Mesothelial cell of epicardium (in vitro differentiated cells): ENCODE data around the gene RNF220. TPM values are rescaled to one million over a fixed set of nuclear protein-coding genes. Genes with fewer than 3 reads are reported as not detected.

ENCODE experiments used
- DNase-seq, 2 experiments: peaks; one replicate each; pipeline ENCODE4 v3.0.0; 2021; ENCODE audit warnings: low spot score in 2 of 2; ENCODE audit not compliant: unreplicated experiment in 2 of 2
- H3K27ac Mint-ChIP-seq: 2 replicates; pipeline ENCODE4 v1.8.0; 2021; ENCODE audit warnings: mixed read lengths
- H3K27me3 Mint-ChIP-seq: 2 replicates; pipeline ENCODE4 v1.8.0; 2021; ENCODE audit warnings: low read depth, mixed read lengths
- H3K36me3 Mint-ChIP-seq: 2 replicates; pipeline ENCODE4 v1.8.0; 2021; ENCODE audit warnings: mixed read lengths
- H3K4me1 Mint-ChIP-seq: 2 replicates; pipeline ENCODE4 v1.8.0; 2021; ENCODE audit warnings: mixed read lengths
- H3K4me3 Mint-ChIP-seq: 2 replicates; pipeline ENCODE4 v1.8.0; 2021; ENCODE audit warnings: mild to moderate bottlenecking, moderate library complexity, mixed read lengths
- H3K9me3 Mint-ChIP-seq: 2 replicates; pipeline ENCODE4 v1.8.0; 2021; ENCODE audit warnings: mixed read lengths
- total RNA-seq: library from RNA; stranded (reverse); gene quantifications from 3 replicates; pipeline ENCODE4 v1.2.1, GENCODE V29; 2021
- TF ChIP-seq, protein P1 (sequence below): fragments of 200-600 bp; sonication (generic); IDR thresholded peaks from one replicate; pipeline ENCODE4 v1.5.0; 2021; ENCODE audit warnings: antibody characterized with exemption; ENCODE audit not compliant: unreplicated experiment

Gene RNF220
- total RNA-seq, 1 donor from 2014 or later, result 84.2 TPM

GRCh38 chr1:44650159-44650831, 245.2 kb downstream of the RNF220 start:
- TF ChIP-seq, protein P1, sequence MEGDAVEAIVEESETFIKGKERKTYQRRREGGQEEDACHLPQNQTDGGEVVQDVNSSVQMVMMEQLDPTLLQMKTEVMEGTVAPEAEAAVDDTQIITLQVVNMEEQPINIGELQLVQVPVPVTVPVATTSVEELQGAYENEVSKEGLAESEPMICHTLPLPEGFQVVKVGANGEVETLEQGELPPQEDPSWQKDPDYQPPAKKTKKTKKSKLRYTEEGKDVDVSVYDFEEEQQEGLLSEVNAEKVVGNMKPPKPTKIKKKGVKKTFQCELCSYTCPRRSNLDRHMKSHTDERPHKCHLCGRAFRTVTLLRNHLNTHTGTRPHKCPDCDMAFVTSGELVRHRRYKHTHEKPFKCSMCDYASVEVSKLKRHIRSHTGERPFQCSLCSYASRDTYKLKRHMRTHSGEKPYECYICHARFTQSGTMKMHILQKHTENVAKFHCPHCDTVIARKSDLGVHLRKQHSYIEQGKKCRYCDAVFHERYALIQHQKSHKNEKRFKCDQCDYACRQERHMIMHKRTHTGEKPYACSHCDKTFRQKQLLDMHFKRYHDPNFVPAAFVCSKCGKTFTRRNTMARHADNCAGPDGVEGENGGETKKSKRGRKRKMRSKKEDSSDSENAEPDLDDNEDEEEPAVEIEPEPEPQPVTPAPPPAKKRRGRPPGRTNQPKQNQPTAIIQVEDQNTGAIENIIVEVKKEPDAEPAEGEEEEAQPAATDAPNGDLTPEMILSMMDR, result no peak
- H3K36me3 Mint-ChIP-seq, result peaks cover 17% of the 10 kb centered on the region
- no peaks in the 10 kb centered on the region for H3K4me1 Mint-ChIP-seq
- DNase-seq, result no peak
- H3K27me3 Mint-ChIP-seq, result no peaks in the 10 kb centered on the region
- no peak overlapping the region for H3K27ac Mint-ChIP-seq
- H3K4me3 Mint-ChIP-seq, result no peak overlapping the region
- H3K9me3 Mint-ChIP-seq, result no peaks in the 10 kb centered on the region

- TF ChIP-seq, protein P1, result no peak
- Mint-ChIP-seq H3K27ac (no peak overlapping the region), H3K4me3 (no peak overlapping the region), H3K27me3 (no peaks in the 10 kb centered on the region), H3K9me3 (no peaks in the 10 kb centered on the region), H3K36me3 (peaks cover 17% of the 10 kb centered on the region), H3K4me1 (no peaks in the 10 kb centered on the region)
- no peak for DNase-seq
Observed at GRCh38 chr1:44651069-44651468, 246.0 kb downstream of the RNF220 start.

GRCh38 chr1:44652445-44653106, 247.5 kb downstream of the RNF220 start:
- no peak overlapping the region for H3K4me3 Mint-ChIP-seq
- no peaks in the 10 kb centered on the region for H3K9me3 Mint-ChIP-seq
- H3K27ac Mint-ChIP-seq, result no peak overlapping the region
- no peaks in the 10 kb centered on the region for H3K4me1 Mint-ChIP-seq
- H3K27me3 Mint-ChIP-seq, result no peaks in the 10 kb centered on the region
- H3K36me3 Mint-ChIP-seq, result peaks cover 20% of the 10 kb centered on the region
- peak; percentile 55 to 82 for DNase-seq
- TF ChIP-seq, protein P1, result peak; percentile 86

DNA sequence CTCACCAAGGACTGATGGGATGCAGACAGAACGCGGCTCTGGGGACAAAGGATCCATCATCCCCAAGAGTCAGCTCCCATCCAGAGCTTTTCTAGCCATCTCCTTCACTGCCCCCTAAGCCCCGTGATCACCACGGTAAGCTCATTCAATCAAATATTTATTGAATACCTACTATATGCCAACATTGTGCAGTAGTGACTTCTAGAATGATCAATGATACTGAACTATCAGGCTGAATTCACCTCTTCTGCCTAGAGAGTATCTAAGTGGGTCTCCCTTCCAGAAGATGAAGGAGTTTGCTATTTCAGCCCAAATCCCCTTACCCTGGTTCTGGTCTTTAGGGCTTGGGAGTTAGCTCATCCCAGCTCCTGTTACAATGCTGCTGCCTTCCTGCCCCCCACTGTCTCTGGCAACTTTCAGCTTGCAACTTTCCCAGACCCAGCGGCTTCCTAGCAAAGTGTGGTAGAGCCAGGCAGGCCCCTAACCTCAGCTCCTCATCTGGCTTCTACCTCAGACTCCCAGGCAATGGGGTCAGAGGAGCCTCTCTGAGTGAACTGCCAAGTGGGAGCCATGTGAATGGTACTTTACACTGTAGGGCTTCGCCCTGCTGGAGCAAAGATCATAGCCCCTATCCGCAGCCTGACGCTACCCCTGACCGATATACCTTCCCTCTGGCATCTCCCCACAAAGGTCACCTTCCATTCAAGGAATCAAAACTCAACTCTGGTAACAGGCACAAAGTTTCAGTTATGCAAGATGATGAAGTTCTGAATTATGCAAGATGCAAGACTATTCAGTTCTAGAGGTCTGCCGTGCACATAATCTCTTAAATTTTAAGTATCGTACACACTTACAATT, 248.3 kb downstream of the RNF220 start:
- H3K4me1 Mint-ChIP-seq, result no peaks in the 10 kb centered on the region
- H3K27me3 Mint-ChIP-seq, result no peaks in the 10 kb centered on the region
- H3K36me3 Mint-ChIP-seq, result peaks cover 17% of the 10 kb centered on the region
- no peak for DNase-seq
- no peak overlapping the region for H3K27ac Mint-ChIP-seq
- no peaks in the 10 kb centered on the region for H3K9me3 Mint-ChIP-seq
- TF ChIP-seq, protein P1, result no peak
- no peak overlapping the region for H3K4me3 Mint-ChIP-seq

DNA sequence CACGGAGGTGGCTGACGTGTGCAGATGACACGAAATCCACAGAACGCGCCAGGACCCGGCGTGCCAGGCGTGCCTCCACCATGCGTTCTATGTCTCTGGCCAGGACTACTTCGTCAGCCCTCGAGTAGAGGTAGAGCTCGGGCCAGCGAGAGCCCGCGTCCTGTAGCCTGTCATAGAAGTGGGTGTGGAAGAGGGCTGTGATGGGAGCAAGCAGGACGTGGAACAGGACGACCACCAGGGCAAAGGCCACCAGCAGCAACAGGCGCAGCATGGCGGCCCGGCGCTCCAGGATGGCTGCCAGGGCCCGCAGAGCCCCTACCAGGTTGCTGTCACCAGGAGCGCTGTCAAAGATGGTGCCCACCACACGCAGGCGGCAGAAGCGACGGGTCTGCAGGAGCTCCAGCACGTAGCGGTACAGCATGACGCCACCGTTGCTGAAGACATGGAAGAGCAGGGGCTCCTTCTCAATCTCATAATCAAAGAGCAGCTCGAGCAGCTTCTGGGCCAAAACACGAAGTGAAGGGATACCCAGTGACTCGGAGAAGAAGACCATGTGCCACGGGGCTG, 249.6 kb downstream of the RNF220 start:
- H3K4me3 Mint-ChIP-seq, result no peak overlapping the region
- no peak overlapping the region for H3K27ac Mint-ChIP-seq
- no peaks in the 10 kb centered on the region for H3K4me1 Mint-ChIP-seq
- H3K36me3 Mint-ChIP-seq, result peaks cover 12% of the 10 kb centered on the region
- no peak for DNase-seq
- TF ChIP-seq, protein P1, result no peak
- no peaks in the 10 kb centered on the region for H3K27me3 Mint-ChIP-seq
- H3K9me3 Mint-ChIP-seq, result no peaks in the 10 kb centered on the region
